GM19328 (cell line): Measurements from ENCODE around the gene LAMA2.

Source experiments
- ATAC-seq: cut with Tn5 transposase; IDR thresholded peaks from one replicate; pipeline ENCODE4 v1.9.1; 2021; ENCODE audit warnings: mild to moderate bottlenecking, moderate library complexity; ENCODE audit not compliant: unreplicated experiment

The LAMA2 gene

DNA sequence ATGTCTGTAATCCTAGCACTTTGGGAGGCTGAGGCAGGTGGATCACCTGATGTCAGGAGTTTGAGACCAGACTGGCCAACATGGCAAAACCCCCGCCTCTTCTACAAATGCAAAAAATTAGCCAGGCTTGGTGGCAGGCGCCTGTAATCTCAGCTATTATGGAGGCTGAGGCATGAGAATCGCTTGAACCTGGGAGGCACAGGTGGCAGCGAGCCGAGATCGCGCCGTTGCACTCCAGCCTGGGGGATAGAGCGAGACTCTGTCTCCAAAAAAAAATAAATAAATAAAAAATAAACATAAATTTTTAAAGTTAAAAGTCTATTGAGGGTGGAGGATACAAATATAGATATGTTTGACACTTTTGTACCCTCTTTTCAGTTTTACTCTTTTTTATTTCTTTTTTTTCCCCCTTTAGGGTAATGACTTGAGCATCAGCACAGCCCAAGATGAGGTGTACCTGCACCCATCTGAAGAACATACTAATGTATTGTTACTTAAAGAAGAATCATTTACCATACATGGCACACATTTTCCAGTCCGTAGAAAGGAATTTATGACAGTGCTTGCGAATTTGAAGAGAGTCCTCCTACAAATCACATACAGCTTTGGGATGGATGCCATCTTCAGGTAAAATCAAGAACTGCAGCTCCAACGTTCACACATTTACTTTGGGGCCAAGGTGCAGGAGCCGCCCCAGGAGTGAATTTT is 368.9 kb downstream of the LAMA2 start:
- ATAC-seq = peak; percentile 71

DNA sequence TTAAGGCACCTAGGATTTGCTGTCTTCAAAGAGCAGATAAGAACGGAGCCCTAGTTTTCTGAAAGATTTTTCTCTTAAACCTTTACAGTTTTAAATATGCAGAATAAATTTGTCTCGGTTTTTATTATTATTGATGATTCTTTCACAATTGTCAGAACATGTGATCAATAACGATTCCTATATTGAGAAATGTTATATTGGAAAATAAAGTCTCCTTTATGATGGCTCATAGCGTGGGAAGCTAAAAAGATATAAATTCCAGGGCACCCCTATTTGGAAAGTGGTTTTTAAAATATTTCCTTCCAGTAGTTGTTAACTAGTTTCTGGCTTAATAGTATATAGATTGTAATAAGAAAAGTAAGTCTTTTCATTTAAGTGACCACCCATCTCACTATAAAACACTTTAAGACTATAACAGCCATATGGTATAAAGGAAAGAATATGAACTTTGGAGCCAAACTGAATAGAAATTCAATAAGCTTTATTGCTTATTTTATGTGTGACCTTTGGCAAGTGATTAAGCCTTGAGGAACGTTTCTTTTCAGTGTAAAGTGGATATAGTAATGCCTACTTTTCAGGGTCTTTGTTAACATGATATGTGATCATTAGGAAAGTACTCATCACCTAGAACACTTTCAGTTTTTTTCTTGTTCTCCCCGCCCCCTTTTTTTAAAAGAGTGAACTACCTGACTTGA is 369.6 kb downstream of the LAMA2 start:
- no peak for ATAC-seq

DNA sequence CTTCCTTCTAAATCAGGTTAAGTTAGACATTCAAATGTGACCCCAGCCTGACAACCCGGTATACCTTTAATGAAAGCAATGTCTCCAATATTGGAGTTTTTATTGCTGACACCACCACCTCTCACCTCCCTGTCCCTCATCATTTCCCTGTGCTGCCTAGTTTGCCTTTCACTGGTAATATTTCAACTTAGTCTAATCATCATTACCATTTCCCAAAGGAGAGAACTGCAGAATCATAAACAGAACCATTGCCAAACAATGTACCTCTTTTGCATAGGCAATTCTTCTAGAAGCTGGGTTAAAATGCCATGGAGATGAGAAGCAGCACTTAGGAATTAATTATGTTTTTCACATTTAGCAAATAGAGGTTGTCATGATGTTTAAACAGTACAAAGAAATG is 370.3 kb downstream of the LAMA2 start:
- no peak for ATAC-seq

DNA sequence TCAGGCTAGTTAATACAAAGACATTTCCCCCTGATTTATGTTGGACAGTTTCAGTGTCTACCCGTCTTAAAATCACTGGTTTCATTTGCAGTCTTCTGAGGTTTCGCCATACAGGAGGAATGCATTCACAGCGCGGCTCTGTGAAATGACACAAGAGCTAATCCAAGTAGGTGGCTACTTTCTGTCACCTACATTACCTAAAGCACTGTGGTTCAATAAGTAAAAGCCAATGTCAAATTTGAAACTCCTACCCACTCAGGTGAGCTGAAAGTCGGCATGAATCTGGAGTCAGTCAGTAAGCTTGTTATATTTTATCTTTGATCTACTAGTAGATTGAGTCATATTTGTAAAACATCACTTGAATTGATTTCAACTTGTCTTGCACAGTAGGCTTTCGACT is 370.8 kb downstream of the LAMA2 start:
- ATAC-seq = no peak

DNA sequence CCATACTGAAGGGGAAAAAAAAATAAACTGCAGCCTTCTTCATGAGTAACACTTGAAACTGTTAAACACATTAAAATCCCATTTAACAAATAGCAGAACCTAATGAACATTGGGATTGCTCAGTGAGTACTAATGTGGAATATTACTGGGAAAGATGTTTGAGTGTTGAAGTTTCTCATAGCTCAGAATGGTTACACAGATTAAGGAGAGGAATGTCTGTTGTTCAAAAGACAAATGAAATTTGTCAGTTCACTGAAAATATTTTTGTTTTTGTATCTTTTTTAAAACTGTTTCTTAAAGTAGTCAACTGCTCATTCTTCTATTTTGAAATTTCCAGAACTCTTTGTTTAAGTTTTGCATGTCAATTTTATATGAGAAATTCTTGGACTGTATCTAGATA is 374.3 kb downstream of the LAMA2 start:
- no peak for ATAC-seq

DNA sequence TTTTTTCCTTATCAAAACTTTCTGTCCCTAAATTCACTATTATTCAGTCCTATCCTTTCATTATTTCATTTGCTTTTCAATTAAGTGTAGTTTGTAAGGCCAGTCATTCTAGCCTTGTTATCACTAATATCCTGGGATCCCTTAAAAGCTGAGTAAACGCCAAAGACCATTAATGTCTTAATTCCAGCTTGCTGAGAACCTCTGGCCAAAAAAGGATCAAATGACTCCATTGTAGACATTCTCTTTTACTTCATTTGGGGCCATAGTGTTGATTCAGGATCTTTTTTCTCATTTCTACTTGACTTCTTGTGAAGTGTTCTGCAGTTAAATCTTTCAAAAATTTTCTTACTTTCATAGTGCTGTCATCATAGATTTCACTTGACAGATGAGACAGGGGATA is 379.7 kb downstream of the LAMA2 start:
- no peak for ATAC-seq

DNA sequence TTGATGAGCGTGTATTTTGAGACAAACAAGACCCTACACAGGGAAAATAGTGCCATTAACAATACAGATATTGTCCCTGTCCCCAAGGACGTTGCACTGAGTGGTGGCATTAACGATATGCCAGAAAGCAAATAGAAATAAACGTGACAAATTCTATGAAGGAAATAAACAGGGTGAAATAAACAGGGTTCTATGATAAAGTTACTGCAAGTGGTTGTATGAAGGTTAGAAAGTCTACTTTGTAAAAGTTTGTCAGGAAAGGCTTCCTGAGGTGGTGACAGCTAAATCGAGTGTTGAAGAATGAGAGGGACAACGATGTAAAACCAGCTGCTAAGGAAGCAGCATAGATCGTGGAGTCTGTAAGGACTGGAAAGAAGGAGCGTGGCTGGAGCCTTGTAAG is 380.2 kb downstream of the LAMA2 start:
- ATAC-seq = no peak

DNA sequence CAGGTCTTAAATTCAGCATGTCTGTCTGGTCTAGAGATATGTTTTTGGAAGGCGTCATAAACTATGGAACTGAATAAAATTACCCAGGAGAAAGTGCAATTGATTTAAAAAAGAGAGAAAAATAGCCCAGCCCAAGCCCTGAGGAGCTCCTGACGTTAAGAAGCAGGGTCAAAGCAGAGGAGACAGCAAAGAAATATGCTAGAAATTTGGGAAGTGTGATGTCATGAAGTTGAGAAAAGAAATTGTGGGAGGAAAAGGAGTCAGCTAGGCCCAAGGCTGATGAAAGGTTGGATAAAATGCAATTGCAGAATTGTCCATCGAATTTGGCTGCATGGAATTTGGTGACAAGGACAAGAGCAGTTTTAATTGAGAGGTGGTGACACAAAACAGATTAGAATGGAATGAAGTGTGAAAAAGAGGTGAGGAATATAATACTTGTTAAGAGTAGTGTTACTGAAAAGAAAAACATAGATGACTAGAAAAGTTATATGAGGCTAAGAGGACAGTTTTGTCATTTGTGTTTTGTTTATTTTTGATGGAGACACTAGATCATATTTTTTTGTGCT is 381.6 kb downstream of the LAMA2 start:
- ATAC-seq = no peak

DNA sequence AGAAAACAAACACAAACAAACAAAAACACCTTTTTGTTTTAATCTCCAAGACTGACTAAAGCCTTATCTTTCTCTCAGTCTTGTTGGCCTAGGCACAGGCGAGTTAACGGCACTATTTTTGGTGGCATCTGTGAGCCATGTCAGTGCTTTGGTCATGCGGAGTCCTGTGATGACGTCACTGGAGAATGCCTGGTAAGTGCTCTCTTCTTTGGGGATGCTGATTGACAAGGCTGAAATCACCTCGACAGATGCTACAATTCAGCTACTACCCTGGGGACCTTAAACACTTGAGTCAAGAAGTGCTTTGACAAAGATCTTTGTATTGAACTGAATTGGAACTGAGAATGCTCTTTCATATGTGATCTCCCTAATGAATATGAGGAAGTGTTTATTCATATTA is 384.1 kb downstream of the LAMA2 start:
- ATAC-seq = no peak

DNA sequence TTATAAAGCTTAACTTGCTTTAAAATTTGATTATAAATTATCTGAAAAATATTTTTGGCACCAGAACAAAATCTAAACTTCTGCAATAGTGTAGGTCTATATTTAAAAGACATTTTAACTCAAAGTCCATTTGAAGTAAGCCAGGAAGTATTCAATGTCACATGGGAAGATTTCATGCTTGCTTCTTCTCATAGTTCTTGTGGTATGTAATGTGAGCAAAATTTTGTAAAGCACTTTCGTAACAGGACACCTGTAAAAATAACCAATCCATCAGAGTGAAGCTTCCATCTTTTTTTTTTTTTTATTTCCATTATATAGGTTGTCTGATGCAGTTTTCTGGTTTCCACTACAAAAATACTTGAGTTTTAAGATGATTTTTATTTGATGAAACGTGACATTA is 386.1 kb downstream of the LAMA2 start:
- no peak for ATAC-seq

DNA sequence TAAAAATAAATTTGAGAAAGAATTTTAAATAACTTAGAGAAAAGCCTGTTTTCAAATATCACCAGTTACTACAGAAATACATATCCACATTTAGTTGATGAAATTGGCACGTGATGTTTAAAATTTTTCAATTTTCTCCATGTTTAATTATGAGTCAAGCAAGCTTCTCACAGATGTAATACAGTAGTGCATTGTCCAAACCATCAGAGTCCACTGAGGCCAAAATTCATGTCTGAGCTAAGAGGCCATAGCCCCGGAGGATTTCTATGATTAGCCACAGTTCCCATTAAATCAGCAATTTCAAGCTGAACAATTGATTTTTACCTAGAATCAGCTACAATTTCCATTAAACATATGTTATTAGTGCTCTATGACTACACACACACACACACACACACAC is 387.0 kb downstream of the LAMA2 start:
- ATAC-seq = no peak

DNA sequence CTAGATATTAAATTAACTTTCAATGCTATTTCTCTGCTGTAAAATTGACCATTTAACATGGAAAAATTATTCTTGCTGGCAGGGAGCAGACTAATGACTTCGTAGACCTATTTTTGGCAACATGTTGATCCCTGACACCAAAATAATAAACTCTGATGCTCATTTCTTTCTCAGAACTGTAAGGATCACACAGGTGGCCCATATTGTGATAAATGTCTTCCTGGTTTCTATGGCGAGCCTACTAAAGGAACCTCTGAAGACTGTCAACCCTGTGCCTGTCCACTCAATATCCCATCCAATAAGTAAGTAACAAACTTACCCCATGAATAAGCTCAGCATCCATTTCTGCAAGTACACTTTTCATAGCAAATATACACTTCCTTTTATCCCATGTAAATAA is 387.5 kb downstream of the LAMA2 start:
- ATAC-seq = no peak

DNA sequence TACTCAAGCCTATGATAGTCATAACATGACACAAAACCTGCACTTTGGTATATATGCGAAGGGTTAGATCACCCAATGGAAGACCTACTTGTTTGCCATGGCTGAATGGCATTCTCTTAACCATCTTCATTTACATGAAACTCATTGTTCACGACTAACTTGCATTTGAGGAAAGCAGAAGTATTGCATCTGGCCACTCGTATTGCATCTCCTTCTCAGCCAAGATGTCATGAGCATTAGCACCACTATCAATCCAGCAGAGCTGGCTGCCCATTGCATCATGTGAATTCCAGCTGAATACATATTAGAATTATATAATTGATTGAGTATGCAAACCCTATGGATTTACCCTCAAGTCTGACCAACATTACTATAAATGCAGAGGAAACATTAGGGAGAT is 390.2 kb downstream of the LAMA2 start:
- ATAC-seq = no peak

DNA sequence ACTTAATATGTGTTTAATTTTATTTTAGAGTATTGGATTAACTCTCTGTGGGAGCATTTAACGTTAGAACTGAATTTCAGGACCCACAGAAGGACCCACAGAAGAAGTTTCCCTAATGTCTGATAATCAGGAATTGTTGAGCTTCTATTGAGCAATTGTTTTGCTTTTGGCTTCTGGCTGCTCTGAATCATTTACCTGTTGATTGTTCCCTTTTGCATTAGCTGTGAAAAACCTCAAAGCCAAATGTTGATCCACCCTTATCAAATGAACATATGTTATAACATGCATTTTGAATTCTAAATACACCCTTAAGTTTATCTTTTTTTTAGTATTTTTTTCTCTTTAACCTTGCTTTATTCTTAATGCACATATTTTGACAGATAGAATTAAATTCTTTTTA is 393.5 kb downstream of the LAMA2 start:
- no peak for ATAC-seq

DNA sequence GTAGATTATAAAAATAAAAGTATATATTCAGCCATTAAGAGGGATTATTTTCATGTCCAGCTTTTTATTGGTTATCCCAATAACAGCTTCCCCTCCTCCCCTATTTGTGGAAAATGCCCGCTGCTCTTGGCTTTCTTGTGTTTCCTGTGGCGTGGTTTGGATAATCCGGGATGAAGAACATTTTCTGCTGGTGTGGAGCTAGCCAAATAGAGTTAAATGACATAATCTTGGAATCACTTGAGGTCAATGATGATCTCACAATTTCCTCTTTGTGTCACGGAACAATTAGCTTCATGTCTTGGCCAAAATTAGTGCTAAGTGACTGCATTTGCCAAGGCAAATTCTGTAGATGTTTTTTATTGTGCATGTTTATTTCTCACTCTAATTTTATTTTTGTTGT is 394.0 kb downstream of the LAMA2 start:
- no peak for ATAC-seq

DNA sequence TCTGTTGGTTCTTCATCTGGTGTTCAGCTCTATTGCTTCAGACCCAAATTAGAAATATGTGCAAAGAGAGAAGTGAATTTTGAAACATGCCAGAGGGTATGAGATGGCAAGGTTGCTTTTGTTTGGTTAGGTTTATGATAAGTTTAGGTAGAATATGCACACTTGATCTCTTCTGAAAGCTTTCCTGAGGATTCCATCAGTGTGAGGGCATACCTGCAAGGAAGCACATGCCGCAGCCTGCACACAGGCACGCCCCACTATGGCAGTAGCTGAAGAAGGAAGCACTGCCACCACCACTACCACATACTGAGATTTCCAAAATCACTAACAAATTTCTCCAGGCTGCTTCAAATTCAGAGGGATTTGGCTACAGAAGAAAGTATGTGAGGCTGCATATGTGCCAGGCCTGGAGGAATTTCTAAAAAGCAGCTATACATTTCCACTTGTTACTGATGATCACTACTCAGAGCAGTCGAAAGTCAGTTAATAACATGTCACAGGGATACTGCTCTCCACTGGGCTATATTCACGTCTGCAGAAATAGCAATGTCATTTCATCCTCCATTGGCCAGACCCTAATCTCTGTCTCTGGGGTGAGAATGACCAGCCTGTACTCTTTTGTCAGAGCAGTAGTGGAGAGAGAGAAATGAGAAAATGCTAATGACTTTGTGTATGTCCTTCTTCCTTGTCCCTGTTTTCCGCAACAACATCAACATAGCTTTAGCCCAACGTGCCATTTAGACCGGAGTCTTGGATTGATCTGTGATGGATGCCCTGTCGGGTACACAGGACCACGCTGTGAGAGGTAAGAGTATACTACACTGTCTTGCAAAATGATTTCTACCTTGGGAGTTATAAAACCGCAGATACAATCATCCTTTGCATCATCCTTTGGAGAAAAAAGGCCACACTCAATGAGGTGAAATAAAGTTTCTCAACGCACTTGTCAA is 396.7 kb downstream of the LAMA2 start:
- ATAC-seq = no peak

DNA sequence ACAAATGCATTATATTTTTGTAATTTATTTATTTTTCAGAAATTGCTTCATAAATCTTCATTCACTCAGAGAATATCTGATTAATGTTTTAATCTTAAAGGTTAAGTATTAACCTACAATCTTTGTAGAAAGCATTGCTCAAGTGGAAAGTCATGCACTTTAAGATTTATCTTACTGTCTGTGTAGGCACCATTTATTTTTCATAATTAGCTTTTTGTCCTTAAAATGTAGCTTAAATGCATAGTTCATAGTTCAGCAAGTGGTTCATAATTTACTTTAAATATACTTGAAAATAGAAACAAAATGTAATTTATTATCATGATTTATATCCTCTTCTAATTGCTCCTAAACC is 397.3 kb downstream of the LAMA2 start:
- ATAC-seq = no peak

DNA sequence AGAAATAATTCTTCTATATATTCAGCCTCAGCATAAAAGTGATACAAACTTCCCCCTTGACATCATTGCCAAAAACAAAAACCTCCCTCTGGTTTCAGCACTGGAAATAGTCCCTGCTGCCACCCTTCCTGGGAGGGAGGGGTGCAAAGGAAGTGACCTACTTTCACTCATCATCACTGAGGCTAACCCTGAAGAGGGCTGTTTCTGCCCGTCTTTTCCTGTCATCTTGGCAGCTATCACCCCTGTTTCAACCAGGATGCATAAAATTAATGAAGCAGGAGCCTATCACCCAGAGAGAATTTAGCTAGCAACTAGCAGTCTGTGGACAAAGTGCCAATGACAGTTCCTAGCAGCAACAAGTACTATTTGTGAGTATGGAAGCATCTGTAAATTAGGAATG is 397.8 kb downstream of the LAMA2 start:
- no peak for ATAC-seq

DNA sequence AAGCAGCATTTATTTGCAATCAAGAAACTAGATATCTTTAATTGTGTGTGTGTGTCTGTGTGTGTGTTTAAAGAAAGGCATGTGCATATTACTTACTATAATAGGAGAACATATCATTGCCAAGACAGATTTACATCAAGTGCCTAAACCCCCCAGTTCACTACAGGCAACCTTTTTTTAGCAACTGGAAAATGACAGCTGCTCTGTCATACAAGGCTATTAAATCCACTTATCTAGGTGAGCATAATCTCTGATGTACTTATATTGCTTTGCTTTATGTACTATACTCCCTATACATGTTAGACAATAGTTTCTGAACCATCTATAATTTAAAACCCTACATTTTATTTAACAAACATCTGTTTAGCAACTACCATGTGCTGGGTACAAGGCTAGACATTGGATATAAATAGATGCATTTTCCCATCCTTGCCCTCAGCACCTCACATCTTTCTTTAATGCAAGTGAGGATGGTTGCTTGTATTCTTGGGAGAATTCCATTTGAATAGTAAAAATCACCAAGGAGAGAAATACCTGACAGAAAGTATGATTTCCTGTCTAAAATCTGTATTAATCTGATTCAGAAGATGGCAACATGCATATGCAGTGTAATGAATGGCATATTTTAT is 398.3 kb downstream of the LAMA2 start:
- ATAC-seq = no peak

DNA sequence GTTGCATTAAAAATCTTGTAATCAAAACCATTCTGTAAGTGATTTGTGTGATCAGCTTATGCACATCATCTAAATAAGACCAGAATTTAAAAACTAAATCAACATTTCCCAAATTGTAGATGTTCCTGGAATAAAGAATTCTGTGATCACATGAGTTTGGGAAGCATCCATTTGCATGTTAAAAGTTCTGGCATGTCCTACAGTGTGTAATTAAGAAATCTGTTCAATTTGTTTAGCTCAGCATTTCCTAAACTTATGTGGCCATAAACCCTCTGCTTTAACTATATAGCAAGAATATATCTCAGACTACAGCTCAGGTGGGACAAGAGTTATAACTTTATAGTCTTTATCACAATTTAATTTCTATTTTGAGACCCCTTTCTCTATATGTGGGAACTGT is 399.1 kb downstream of the LAMA2 start:
- ATAC-seq = no peak

DNA sequence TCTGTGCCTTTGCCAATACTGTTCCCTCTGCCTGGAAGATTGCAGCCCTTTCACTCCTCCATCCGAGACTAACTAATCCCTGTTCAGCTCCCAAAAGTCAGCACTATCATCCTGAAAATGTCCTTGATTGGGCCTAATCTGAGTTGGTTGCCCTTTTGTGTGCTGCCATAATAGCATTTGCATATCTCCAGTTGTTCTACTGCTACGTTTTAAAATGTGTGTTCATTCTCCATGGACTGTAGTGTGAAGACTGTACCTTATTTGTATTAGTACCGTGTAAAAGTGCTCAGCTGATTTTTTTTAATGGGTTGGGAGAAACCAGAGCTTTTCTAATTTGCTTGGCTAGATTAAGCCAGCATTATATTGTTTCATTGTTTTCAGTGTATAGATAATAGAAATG is 401.3 kb downstream of the LAMA2 start:
- no peak for ATAC-seq
